Embryonic facial prominence (tissue), 1 donor: ENCODE data around the gene PCDHA7.
"Not testable (repeated sequence)": the region's sequence is repeated elsewhere in the genome, so short reads cannot be mapped to it uniquely, and the experiment has no call there.

Experiments used
- DNase-seq: peaks from one replicate; pipeline ENCODE4 v3.0.0-alpha.2; 2016; ENCODE audit errors: extremely low spot score

The PCDHA7 gene

DNA sequence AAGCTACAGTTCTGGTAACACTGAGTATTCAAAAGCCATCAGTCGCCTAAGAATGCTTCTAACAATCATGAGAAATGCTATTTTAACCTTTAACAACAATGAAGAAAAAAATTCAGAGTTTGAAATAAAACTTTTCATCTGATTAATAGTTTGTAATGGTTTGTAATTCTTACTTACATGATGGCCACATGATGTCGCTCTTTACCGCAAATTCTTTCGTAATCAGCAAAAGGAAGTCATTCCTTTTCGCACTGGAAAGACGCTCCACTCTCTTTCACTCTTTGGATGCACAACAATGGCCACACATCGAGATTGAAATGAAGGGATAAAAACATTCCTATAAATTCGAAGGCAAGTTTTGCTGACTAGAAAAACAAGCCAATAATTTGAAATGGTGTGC is at the start of gene PCDHA7:
PCDHA7 (plus strand) TSS at position 277 of the 400 bp plus-strand sequence; CDS start at position 392, 115 bp downstream.
- no peak for DNase-seq

- no peak for DNase-seq
Measured at GRCh38 chr5:140785905-140786686, 48.0 kb upstream of the PCDHA7 start, which contains the start of gene PCDHA1. TSS of gene PCDHA1 (plus strand) at chr5:140786140.

- not testable (repeated sequence) for DNase-seq
Measured at GRCh38 chr5:140787422-140787821, 46.6 kb upstream of the PCDHA7 start.

GRCh38 chr5:140787849-140788504 is 46.1 kb upstream of the PCDHA7 start:
- not testable (repeated sequence) for DNase-seq

GRCh38 chr5:140791089-140791488 is 43.0 kb upstream of the PCDHA7 start:
- DNase-seq, result no peak

DNA sequence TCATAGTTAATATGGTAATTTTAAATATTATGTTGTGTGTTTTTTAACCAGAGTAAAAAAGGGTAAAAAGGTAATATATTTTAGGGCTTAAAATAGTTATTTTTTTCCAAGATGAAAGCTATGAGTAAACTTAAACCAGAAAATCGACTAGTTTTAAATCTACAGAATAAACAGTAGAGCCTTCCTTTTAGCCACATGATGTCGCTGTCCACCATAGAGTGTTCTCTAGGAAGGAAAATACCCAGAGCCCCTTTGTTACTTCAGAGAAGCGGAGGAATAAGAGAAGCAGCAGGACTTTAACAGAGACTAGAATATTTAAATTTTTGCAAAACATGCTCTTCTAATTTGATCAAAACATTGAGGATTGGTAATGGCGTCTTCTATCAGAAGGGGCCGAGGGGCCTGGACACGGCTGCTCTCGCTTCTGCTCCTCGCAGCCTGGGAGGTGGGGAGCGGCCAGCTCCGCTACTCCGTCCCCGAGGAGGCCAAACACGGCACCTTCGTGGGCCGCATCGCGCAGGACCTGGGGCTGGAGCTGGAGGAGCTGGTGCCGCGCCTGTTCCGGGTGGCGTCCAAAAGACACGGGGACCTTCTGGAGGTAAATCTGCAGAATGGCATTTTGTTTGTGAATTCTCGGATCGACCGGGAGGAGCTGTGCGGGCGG is 39.3 kb upstream of the PCDHA7 start, which contains the start of gene PCDHA2:
PCDHA2 (plus strand) TSS at position 258 of the 664 bp plus-strand sequence.
- DNase-seq, result no peak

DNA sequence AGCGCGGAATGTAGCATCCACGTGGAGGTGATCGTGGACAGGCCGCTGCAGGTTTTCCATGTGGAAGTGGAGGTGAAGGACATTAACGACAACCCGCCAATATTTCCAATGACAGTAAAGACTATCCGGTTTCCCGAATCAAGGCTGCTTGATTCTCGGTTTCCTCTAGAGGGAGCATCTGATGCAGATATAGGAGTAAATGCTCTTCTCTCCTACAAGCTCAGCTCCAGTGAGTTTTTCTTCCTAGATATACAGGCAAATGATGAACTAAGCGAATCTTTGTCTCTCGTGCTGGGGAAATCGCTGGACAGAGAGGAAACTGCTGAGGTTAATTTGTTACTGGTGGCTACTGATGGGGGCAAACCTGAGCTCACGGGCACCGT is 38.8 kb upstream of the PCDHA7 start:
- DNase-seq, result no peak

GRCh38 chr5:140796072-140796717 is 37.9 kb upstream of the PCDHA7 start:
- not testable (repeated sequence) for DNase-seq

- DNase-seq, result no peak
Measured at GRCh38 chr5:140796718-140797095, 37.4 kb upstream of the PCDHA7 start.

DNA sequence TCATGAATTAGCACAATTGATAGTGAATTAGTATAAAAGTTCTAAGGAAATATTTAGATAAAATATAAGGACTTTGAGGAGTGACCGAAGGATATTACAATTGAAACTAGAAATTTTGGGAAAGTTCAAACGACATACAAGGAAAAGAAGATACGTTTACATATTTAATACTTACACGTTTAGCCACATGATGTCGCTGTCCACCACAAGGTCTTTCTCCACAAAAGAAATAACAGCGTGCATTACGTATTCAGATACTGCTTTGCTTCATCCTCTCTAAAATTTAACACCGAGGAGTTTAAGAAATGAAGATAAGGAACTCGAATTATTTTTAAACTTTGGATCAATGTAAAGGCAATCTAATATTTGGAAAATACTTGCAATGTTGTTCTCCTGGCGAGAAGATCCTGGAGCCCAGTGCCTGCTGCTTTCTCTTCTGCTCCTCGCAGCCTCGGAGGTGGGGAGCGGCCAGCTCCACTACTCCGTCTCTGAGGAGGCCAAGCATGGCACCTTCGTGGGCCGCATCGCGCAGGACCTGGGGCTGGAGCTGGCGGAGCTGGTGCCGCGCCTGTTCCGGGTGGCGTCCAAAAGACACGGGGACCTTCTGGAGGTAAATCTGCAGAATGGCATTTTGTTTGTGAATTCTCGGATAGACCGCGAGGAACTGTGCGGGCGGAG is 33.1 kb upstream of the PCDHA7 start, which contains the start of gene PCDHA3:
PCDHA3 (plus strand) TSS at position 242 of the 678 bp plus-strand sequence.
- DNase-seq, result no peak

GRCh38 chr5:140801494-140801841 is 32.6 kb upstream of the PCDHA7 start:
- no peak for DNase-seq

GRCh38 chr5:140802381-140802780 is 31.7 kb upstream of the PCDHA7 start:
- not testable (repeated sequence) for DNase-seq

GRCh38 chr5:140802781-140803271 is 31.2 kb upstream of the PCDHA7 start:
- DNase-seq, result no peak

- DNase-seq, result no peak
Measured at GRCh38 chr5:140806834-140807775, 27.0 kb upstream of the PCDHA7 start, which contains the start of gene PCDHA4. TSS of gene PCDHA4 (plus strand) at chr5:140807068.

- not testable (repeated sequence) for DNase-seq
Measured at GRCh38 chr5:140808241-140808888, 25.7 kb upstream of the PCDHA7 start.

GRCh38 chr5:140808889-140809291 is 25.2 kb upstream of the PCDHA7 start:
- DNase-seq, result no peak

DNA sequence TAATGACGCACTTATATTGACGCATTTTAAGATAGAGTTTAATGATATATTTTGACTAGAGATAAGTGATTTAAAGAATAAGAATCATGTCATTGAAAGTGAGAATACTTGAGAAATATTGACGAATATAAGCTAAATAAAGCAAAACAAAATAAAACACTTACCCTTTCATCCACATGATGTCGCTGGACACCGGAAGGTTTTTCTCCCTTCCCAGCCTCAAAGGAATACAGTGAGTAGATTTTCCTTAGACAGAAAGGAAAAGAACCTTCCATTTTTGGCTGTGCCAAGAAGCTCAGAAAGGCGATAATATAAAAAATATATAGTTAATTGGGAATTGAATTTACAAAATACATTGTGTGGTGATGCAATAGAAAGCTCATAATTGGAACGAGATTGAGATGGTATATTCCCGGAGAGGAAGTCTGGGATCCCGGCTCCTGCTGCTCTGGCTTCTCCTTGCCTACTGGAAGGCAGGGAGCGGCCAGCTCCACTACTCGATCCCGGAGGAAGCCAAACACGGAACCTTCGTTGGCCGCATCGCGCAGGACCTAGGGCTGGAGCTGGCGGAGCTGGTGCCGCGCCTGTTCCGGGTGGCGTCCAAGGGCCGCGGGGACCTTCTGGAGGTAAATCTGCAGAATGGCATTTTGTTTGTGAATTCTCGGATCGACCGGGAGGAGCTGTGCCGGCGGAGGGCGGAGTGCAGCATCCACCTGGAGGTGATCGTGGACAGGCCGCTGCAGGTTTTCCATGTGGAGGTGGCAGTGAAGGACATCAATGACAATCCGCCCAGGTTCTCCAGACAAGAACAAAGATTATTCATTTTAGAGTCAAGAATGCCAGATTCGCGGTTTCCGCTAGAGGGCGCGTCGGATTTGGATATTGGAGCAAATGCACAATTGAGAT is 12.4 kb upstream of the PCDHA7 start, which contains the start of gene PCDHA5:
PCDHA5 (plus strand) TSS at position 239 of the 906 bp plus-strand sequence.
- DNase-seq, result no peak

- DNase-seq, result no peak
Measured at GRCh38 chr5:140822281-140822629, 11.8 kb upstream of the PCDHA7 start.
